Measurements from ENCODE around the gene OSBPL7. TPM values are rescaled to one million over a fixed set of nuclear protein-coding genes. Genes with fewer than 3 reads are reported as not detected.

OSBPL7 gene
- total and polyA plus RNA-seq, 4 donors = 7.6 to 25.3 (median 11.0) TPM

DNA sequence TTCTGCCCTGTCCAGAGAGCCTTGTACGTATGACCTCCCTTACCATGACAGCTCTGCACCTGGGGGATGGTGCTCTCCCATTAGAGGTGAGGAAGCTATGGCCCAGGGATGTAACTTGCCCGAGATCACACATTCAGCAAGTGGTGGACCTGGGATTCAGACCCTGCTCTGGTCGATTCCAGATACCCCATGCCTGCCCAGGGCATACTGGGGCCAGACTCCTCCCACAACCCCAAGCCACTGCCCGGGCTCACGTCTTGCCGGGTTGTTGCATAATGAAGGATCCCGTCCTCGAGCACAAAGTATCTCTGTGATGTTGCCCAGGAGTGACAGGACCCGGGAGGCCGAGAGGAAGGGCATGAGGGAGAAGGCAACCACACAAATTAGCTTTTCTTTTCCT is 2.1 kb downstream of the OSBPL7 start:
- Histone ChIP-seq H3K9me3 (ENCODE audit: control insufficient read depth in 4 of 4, insufficient read depth in 3 of 4, low read length in 3 of 4) (no peaks in the 10 kb centered on the region), H3K4me1 (ENCODE audit: control insufficient read depth in 5 of 5, insufficient read depth in 5 of 5, low read length in 5 of 5) (peaks cover 2 to 20% (median 7%) of the 10 kb centered on the region in 5 donors), H3K27me3 (ENCODE audit: control insufficient read depth in 3 of 3, insufficient read depth in 3 of 3, low read length in 2 of 3) (no peaks in the 10 kb centered on the region), H3K27ac (ENCODE audit: low read depth in 1 of 2, low read length in 1 of 2) (peak overlapping the region in 1 of 2 donors; percentile 28), H3K4me3 (no peak overlapping the region), H3K9ac (ENCODE audit: insufficient read depth in 1 of 2, low read length in 2 of 2) (no peak overlapping the region), H3K36me3 (ENCODE audit: control insufficient read depth in 4 of 4, insufficient read depth in 4 of 4, low read length in 4 of 4) (peaks cover 5 to 56% (median 14%) of the 10 kb centered on the region in 4 donors)
- ATAC-seq (ENCODE audit: insufficient read depth, low FRiP score) = no peak
- TF ChIP-seq, protein P1, sequence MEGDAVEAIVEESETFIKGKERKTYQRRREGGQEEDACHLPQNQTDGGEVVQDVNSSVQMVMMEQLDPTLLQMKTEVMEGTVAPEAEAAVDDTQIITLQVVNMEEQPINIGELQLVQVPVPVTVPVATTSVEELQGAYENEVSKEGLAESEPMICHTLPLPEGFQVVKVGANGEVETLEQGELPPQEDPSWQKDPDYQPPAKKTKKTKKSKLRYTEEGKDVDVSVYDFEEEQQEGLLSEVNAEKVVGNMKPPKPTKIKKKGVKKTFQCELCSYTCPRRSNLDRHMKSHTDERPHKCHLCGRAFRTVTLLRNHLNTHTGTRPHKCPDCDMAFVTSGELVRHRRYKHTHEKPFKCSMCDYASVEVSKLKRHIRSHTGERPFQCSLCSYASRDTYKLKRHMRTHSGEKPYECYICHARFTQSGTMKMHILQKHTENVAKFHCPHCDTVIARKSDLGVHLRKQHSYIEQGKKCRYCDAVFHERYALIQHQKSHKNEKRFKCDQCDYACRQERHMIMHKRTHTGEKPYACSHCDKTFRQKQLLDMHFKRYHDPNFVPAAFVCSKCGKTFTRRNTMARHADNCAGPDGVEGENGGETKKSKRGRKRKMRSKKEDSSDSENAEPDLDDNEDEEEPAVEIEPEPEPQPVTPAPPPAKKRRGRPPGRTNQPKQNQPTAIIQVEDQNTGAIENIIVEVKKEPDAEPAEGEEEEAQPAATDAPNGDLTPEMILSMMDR (IDR thresholded peaks at IDR 0.05; ENCODE audit: control extremely low read depth, extremely low read depth) = no peak
- DNase-seq = no peak
- WGBS, 2 donors = 69 to 72% methylated on average over 10 of the region's 10 CpGs

DNA sequence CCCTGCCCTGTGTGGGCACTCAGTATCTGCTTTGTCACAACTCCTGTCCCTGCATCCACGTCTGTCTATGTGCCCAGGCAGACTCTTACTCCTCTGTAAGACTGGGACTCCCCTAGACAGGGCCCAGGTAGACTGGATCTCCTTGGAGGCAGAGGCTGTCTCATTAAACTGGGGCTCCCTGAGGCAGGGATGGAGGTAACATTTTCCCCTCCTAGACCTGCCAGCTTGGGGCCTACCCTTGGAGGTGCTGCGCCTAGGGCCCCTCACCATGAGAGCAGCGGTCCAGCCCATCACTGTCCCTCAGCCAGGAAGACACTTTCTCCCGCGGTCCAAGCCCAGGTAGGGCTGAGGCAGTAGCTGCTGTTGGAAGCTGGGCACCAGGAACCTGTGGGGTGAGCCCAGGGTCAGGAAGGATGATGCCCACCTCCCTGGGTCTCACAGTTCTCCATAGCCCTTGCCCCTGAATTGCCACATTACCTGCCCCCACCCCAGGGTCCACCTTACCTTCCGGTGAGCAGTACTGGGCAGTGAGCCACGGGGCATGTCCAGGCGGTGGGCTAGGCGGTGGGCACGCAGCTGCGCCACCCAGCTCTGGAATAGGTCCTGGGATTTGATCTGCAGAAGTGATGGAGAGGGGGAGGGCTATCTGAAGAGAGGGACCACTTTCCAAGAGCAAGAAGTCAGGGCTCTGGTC is 3.4 kb downstream of the OSBPL7 start:
- Histone ChIP-seq H3K36me3 (ENCODE audit: control insufficient read depth in 4 of 4, insufficient read depth in 4 of 4, low read length in 4 of 4) (peaks cover 0 to 58% (median 10%) of the 10 kb centered on the region in 4 donors), H3K9me3 (ENCODE audit: control insufficient read depth in 4 of 4, insufficient read depth in 3 of 4, low read length in 3 of 4) (no peaks in the 10 kb centered on the region), H3K4me3 (no peak overlapping the region), H3K27me3 (ENCODE audit: control insufficient read depth in 3 of 3, insufficient read depth in 3 of 3, low read length in 2 of 3) (no peaks in the 10 kb centered on the region), H3K4me1 (ENCODE audit: control insufficient read depth in 5 of 5, insufficient read depth in 5 of 5, low read length in 5 of 5) (peaks cover 2 to 20% (median 7%) of the 10 kb centered on the region in 5 donors), H3K27ac (ENCODE audit: low read depth in 1 of 2, low read length in 1 of 2) (no peak overlapping the region), H3K9ac (ENCODE audit: insufficient read depth in 1 of 2, low read length in 2 of 2) (no peak overlapping the region)
- TF ChIP-seq, protein P1 (IDR thresholded peaks at IDR 0.05; ENCODE audit: control extremely low read depth, extremely low read depth) = no peak
- DNase-seq (no peak), ATAC-seq (ENCODE audit: insufficient read depth, low FRiP score) (no peak)
- WGBS, 2 donors = 95 to 99% methylated on average over 11 of the region's 11 CpGs

DNA sequence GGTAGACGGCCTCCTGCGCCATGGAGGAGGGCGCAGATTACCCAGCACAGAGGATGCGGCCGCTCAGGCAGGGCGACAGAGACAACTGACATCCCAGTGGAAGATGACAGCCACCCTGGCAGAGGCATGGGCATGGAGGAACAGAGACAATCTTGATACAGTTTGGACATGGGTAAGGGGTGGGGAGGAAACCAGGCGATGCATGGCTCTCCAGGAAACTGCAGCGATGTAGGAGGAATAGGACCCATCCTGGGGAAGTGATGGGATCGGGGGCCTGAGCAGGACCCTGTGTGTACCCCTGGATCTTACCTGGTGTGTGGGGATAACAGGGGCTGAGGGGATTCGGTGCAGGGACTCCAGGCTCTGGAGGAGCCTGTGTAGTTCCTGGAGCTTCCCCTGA is 4.6 kb downstream of the OSBPL7 start:
- H3K36me3 ChIP-seq (ENCODE audit: control insufficient read depth in 4 of 4, insufficient read depth in 4 of 4, low read length in 4 of 4) = peaks cover 0 to 67% (median 14%) of the 10 kb centered on the region in 4 donors
- 98% methylated on average over 10 of the region's 10 CpGs for WGBS, 2 donors

More for the DNA sequence above, 4.6 kb downstream of the OSBPL7 start:
- TF ChIP-seq, protein P1 (IDR thresholded peaks at IDR 0.05; ENCODE audit: control extremely low read depth, extremely low read depth) = no peak
- Histone ChIP-seq H3K4me1 (ENCODE audit: control insufficient read depth in 5 of 5, insufficient read depth in 5 of 5, low read length in 5 of 5) (peaks cover 0 to 16% (median 4%) of the 10 kb centered on the region in 5 donors), H3K27me3 (ENCODE audit: control insufficient read depth in 3 of 3, insufficient read depth in 3 of 3, low read length in 2 of 3) (no peaks in the 10 kb centered on the region), H3K4me3 (no peak overlapping the region), H3K9ac (ENCODE audit: insufficient read depth in 1 of 2, low read length in 2 of 2) (no peak overlapping the region), H3K27ac (ENCODE audit: low read depth in 1 of 2, low read length in 1 of 2) (no peak overlapping the region), H3K9me3 (ENCODE audit: control insufficient read depth in 4 of 4, insufficient read depth in 3 of 4, low read length in 3 of 4) (no peaks in the 10 kb centered on the region)
- DNase-seq (no peak), ATAC-seq (ENCODE audit: insufficient read depth, low FRiP score) (no peak)
